Stimulated activated CD8-positive, alpha-beta memory T cell treated with anti-CD3 and anti-CD28 coated beads, Interleukin-12 subunit alpha, Interleukin-12 subunit beta, amount 100 ng/mL, for 24 hours (primary cell): Measurements from ENCODE around the gene AFAP1.
A peak's percentile ranks its signal among the peaks of the same experiment; 100 is the strongest.

Source experiments
- DNase-seq: peaks from one replicate; pipeline ENCODE4 v3.0.0-alpha.2; 2020; ENCODE audit errors: extremely low read depth

Gene AFAP1

DNA sequence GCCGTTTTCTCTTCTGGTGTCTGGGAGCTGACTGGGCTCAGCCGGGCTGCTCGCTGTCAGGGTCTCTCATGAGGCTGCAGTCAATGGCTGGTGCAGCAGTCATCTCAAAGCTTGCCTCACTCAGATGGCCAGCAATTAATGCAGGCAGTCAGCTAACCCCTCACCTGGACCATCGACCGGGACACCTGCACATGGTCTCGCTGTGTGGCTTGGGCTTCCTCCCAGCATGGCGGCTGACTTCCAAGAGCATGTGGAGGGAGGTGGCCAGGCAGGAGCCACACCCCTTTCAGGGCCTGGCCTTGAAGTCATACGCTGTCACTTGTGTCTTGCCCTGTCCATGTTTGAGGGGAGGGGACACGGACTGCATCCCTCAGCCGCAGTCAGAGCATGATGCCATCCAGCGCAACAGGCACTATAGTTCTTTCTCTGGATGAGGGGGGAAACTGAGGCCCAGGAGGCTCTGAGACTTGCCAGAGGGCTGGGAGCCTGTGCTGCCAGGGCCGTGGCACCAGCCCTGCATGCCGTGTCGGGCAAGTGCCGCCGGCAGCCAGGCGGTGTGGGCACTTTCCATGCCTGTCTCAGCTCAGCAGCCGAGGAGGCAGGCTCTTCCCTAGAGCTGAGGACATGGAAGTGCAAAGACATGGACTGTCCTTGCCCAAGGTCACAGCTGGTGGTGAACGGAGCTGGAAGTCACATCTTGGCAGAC is 201.8 kb downstream of the AFAP1 start:
- DNase-seq: no peak

DNA sequence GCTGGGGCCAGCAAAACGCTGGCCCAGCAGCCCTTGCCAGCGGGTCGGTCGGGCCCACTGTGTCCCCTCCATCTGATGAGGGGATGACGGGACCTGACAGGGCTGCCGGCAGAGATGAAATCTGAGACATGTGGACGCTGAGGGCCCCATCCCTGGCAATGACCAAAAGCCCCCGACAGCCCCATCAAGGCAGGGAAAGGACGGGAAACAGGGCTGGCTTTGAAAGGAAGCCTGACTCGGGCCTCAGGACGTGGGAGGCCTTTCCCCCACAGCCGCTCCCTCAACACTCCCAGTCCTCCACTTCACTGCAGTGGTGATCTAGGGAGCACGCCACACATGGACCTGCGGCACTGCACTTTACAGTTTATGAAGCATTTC is 202.4 kb downstream of the AFAP1 start:
- no peak for DNase-seq

DNA sequence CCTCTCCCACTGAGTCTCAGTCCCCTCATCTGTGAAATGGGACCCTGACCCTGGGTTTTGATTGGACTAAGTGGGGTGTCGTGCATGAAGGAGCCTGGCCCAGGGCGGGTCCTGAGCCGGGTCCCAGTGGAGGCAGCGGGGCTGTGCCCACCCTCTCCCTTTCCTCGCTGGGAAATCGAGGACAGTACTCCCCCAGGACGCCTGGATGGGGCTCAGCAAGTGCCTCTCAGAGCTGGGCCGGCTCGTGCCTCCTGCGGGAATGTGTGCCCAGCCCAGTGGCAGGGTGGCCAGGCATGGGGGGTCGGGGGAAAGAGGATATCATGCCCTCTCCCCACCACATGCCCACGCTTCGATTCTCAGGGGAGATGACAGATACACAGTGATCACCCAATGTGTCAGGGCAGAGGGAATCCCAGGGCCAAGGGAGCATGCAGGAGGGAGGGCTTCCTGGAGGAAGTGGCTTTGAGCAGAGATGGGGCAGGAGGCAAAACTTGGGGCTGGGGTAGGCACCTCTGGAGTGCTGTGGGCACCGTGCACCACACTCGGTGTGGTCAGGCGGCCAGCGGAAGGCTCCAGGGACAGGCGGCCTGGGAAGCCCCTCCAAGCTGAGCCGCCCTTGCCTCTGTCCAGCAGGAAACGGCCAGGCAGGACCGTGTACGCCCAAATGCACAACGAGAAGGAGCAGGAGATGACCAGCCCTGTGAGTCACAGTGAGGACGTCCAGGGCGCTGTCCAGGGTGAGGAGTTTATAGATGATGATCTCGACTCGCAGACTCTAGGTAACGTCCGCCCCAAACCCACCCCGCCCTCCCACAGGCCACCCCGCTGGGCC is 203.0 kb downstream of the AFAP1 start:
- DNase-seq: no peak

DNA sequence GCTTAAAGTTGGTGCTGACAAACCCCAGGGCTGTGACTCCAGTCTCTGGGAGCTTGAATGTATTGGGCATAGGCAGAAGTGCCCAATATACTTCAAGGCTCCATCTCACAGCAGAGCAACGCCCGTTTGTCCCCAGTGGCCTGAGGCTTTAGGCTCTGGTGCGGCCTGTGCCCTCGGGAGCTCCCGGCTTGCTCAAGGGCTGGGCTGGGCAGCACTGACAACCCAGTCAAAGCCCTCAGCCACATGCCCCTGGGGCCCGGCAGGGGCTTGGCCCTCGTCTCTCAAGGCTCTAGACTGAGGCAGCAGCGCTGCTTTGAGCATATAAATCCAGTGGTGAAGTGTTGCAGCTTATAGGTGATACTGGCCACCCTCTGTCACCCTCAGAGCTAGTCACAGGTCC is 203.7 kb downstream of the AFAP1 start:
- DNase-seq: no peak

DNA sequence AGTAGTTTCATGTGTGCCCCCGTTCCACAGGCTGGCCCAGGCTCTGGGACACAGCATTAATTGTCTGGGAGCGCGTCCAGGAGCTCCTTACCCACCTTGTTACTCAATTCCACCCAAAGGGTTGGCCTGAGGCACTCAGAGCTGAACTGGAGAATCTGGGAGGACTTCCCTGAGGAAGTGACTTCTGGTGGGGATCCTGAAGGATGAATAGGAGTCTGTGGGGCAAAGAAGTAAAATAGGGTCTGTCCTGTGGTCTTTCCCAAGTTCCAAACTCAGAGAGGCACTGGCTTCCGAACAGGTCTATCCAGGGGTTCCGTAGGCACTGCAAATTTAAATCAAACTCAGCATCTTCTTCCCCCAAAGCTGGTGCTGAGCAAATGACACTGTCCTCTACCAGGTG is 204.3 kb downstream of the AFAP1 start:
- no peak for DNase-seq

DNA sequence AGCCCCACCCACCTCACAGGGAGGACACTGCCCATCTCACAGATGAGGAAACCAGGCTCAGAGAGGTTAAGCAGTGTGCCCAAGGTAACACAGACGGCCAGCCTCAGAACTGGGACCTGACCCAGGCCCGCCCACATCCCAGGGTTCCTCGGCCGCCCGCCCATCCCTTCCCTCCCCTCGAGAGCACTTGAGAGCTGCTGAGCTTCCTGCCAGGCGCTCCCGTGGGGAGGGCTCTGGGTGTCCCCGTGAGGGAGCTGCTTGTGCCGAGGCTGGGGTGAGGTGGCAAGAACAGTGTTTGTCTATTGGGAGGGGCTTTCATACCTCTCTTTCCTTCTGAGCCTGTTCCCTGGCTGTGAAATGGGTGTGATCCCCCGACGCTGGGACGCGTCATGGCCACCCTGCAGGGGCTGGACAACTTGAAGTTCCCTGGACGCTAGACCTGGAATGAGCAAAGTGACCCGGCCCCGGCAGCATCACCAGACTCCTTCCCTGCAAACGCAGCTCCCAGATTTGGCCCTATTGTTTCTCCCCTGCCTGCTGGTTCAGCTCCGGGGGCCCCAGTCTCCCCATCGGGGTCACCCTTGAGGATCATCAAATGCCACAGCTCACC is 204.9 kb downstream of the AFAP1 start:
- DNase-seq: no peak

DNA sequence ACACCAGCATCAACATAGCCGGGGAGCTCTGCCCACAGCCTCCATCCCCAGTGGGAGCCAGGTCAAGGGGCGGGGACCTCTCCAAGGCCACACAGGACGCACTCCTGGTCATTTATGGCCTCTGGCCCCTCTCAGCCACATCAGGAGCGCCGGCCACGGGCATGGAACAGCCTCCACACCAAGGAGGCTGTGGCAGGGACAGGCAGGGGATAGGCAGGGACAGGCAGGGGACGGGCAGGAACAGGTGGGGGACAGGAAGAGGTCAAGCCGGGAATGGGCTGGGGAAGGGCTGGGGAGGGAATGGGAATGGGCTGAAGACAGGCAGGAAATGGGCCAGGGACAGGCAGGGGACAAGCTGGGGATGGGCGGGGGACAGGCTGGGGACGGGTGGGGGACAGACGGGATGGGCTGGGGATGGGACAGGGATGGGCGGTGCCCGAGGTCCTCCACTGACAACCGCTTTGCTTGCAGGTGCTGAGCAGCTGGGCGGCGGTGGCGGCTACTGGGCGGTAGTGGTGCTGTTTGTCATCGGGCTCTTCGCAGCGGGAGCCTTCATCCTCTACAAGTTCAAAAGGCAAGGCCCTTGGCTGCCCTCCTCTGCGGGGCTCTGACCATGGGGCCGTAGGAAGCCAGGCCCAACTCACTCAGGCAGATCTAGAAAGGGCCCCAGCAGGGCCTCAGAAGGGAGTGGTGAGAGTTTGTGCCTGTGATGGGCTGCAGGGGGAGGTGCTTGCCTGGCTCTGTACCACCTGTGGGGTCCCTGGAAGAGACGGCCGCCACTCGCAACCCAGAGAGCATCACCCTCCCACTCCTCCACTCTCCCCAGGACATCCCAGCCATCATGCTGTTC is 205.6 kb downstream of the AFAP1 start:
- DNase-seq: no peak

DNA sequence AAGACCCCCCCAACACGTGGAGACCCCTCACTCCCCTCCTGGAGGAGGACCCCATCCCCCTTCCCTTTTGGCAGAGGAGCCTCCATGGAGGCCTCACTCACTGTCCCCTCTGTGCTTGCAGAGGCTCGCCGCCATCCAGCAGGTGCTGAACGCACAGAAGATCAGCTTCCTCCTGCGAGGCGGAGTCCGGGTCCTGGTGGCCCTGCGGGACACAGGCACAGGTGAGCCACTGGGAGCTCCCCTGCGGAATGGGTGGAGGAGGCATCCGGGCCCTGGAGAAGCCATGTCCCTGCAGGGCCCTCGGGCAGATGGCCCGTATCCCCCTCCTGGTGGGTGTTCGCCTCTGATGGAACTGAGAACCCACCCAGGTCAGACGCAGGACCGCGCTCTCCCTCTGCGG is 206.5 kb downstream of the AFAP1 start:
- DNase-seq: no peak

DNA sequence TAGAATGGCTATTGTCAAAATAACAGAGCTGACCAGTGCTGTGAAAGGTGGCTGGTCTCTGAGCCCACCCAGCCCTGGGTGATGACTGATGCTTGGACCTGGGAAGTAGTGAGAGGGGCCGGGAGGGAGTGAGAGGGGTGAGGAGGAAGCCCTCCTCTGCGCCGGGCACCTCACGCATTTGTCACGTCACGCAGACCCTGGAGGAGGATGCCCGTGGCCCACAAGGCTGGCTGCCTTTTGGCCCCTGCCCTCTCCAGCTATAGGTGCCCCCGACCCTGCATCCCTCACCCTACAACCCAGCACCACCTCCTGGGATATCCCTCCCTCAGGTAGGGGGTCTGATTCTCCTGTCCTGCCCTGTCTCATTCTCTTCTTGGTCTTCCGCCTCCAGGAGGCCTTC is 207.4 kb downstream of the AFAP1 start:
- no peak for DNase-seq

DNA sequence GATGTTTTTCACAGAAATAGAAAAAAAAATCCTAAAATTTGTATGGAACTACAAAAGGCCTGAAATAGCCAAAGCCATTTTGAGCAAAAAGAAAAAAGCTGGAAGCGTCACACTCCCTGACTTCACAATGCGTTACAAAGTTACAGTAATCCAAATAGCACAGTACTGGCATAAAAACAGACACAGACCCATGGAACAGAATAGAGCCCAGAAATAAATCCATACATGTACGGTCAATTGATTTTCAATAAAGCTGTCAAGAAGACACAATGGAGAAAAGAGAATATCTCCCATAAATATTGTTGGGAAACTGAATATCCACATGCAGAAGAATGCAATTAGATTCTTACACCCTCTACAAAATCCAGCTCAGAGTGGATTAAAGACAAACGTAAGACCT is 208.2 kb downstream of the AFAP1 start:
- DNase-seq: no peak

DNA sequence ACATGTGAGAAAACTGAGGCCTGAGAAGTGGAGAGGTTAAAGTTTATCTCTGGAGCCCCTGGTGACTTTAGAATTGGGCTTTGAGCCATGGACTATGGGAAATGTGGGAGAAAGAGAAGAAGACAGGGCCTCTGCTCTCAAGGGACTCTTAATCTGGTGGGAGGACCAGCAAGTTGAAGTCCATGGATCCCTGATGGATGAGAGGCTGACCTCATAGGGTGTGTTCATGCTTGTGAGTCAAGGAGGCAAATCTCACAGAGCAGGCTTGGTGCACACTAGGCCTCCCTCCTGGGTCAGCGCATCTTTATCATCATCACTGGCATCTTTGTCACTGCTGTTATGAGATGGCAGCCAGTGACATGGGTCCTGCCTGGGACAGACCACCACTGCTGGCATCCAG is 211.9 kb downstream of the AFAP1 start:
- no peak for DNase-seq

DNA sequence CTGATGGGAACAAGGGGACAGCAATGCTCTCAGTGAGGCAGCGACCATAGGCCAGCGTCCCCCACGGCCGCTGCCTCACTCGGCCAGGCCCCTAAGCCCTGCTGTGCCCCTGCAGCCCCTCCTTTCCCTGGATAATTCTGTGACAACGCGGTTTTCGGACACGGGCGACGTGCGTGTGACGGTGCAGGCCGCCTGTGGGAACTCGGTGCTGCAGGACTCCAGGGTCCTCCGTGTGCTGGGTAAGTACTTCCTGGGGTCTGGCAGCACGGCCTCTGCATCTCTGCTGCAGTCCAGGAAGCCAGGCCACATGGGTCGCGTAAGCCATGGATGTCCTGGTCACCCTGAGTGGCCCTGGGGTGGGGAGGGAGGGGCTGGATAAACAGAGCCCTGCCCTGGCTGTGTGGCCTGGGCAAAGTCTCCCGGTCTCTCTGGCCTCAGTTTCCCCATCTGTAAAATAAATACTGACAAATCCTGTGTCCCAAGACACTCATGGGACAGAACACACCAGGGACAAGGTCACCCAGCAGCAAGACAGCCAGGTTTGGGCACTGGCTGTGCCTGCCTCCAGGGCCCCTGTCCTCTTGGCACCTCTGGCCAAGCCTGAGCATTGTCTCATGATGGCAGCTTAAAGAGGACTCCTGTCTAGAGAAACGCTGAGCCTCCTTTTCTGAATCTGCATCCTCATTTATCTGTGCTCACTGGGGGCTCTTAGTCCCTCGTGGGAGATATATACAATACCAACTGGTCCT is 212.8 kb downstream of the AFAP1 start:
- no peak for DNase-seq

DNA sequence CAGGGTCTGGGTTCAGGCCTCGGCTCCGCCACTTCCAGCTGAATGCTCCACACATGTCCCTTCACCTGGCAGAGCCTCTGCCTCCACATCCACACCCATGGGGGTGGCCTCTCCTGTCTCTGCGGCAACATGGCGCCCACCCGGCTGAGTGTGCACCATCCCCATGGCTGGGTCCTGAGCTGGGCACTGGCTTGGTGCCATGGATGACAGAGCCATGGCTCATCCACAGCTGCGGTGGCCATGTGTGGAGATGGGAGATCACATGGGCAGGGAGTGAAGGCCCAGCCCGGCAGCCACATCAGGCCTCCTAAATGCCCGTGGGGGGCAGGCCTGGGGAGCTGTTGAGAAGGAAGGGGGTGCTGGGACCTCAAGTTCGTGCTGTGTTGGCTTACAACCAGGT is 213.7 kb downstream of the AFAP1 start:
- DNase-seq: no peak

DNA sequence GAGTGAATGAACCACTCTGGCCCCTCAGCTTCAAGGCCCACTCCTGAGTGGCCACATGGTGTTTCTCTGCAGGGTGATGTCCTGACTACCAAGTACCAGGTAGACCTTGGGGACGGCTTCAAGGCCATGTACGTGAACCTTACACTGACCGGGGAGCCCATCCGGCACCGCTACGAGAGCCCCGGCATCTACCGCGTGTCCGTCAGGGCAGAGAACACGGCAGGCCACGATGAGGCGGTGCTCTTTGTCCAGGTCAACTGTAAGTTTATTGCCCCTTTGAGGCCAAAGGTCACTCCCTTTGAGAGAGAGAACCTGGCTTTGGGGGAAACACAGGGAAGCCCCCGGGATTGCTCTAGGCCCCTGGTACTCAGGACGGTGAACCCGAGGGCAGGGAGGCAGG is 216.0 kb downstream of the AFAP1 start:
- no peak for DNase-seq

DNA sequence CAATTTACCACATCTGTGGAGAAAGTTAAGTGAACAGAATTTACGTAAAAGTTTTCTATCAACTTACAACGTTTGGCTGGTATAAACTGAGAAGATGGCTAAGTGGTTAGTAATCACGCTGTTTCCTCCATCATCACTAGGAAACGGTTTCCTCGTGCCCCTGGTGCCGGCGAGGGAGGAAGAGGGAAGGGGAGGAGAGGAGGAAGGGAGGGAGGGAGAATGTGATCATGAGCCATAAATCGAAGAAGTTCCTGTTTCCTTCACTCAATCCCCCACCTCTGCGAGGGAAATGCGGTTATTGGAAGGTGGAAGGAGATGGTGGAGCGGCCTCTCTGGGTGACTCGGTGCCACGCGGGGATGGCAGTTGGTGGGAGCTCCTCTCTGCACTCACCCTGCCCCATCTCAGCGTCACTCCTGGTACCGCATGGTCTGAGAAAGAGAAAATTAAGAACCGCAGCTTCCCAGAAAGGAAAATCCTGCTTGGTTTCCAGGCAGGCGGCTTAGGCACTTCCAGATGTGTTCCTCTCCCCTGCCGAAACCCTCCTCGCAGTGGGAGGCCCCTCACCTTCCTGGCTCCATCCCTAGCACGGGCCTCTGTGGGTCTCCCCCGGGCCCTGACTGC is 216.8 kb downstream of the AFAP1 start:
- DNase-seq: no peak

DNA sequence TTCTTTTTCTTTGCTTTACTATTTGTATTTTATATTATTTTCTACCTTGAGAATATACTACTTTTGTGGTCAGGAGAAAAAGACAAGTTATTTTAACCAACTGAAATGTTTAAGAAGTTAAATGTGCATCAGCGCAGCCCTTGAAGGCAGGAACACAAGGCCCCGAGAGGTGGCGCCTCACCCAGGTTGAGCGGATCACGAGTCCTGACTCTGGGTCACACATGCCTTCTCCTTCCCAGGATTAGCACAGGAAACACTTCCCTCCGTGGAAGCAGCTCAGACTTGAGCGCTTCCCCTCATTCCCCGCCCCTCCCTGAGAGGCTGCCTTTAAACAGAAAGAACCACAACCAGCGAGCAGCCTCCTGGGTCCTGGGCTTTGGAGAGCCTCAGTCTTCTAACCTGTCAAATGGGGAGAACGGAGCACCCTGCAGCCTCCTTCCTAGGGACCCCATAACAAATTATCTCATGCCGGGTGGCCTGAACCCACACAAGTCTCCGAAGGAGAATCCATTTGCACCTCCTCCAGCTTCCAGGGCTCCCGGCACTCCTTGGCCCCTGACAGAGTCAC is 217.6 kb downstream of the AFAP1 start:
- no peak for DNase-seq

DNA sequence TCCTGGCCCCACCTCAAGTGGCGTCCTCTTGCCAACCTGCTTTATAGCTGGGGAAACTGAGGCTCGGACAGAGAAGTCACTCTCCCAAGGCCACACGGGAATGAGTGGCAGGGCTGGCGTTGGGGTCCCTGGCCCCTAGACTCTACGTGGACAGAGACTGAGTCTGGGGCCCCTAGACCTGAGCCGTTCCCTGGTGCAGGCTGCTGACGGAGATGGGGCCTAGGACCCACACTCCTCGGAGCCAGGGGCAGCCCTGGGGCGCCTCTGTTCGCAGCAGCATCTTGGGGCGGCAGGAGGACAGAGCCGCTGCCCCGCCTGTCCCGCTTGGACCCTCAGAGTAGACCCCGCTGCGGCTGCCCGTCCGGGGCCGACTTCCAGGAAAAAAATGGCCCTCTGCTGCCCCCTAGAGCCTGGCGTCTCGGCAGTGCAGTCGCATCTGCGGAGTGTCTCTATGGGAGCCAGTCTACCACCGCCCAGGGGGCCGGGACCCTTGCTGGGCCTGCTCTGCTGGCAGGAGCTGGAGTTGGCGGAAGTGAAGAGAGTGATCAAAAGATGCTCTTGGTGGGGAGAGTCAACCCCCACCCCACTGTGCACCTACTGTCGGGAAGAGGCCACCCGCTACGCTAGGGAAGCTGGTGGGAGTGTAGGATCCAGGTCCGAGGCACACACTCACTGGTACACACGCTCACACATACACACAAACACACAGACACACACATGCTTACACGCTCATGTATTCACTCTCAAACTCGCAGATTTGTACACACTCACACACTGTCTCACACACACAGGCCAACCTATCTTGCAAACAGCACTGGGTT is 220.1 kb downstream of the AFAP1 start:
- DNase-seq: peak; percentile 14

DNA sequence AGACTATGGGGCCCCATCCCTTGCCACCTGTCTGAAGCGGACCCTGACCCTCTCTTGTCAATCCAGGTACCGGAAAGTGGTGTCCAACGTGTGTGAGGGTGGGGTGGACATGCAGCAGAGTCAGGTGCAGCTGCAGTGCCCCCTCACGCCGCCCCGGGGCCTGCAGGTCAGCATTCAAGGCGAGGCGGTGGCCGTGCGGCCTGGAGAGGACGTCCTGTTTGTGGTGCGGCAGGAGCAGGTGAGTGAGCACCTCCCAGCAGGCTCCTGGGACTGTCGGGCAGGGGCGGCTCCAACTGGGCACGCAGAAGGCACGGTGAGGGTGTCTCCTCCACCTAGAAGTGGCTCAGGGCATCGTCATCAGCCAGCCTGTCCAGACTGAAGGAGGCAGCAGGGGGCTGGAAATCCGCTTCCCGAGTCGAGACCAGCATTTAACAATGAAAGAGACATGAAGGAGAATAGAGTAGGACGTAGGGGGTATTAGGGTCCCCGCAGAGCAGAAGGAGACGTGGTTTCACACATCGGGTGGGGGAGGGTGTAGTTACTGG is 221.6 kb downstream of the AFAP1 start:
- no peak for DNase-seq

DNA sequence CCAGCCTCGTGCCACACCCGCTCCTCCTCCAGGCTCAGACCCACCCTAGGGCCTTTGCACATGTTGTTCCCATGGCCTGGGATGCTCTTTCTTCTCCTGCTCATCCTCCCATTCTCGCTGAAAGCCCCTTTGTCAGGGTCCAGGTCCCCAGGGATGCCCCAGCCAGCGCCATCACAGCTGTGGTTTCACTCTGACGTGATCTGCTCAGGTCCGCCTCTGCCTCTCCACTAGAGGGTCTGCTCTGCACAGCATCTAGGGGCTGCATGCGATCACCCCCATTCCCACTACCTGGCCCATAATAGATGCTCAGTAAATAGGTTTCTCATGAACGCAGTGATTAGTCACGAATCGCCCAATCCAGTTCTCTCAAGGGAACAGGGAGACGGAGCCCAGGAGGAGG is 222.5 kb downstream of the AFAP1 start:
- DNase-seq: no peak
